ENCODE measurements around the gene ADAMTS14. TPM values are rescaled to one million over a fixed set of nuclear protein-coding genes. Genes with fewer than 3 reads are reported as not detected.

ADAMTS14 gene
- polyA plus RNA-seq, 3 donors = 0.05 TPM; not detected in 2

DNA sequence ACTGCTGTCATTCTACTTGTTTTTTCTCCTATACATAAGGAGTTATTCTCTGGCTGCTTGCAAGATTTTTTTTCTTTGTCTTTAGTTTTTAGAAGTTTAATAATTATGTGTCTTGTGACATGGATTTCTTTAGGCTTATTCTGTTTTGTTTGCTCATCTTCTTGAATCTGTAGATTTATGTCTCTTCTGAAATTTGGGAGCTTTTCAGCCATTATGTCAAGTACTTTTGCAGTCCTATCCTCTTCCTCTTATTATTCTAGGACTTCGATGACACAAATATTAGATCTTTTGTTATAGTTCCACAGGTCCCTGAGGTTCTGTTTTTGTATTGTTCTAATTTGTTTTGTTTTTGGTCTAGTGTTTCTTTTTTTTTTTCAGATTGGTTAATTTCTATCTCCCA, 129.5 kb downstream of the ADAMTS14 start:
- no peaks in the 10 kb centered on the region for H3K27me3 ChIP-seq (ENCODE audit: control insufficient read depth in 2 of 2, insufficient read depth in 2 of 2, low read length in 2 of 2)
- peaks cover 0 to 4% (median 1%) of the 10 kb centered on the region in 7 donors for H3K9me3 Mint-ChIP-seq
- no peak overlapping the region for H3K4me3 ChIP-seq (replicated peaks in 1 of 3; ENCODE audit: low read depth in 2 of 3, low read length in 3 of 3)
- no peaks in the 10 kb centered on the region for H3K9me3 ChIP-seq (replicated peaks in 1 of 2; ENCODE audit: control insufficient read depth in 1 of 2, insufficient read depth in 1 of 2, low read length in 2 of 2)
- no peaks in the 10 kb centered on the region for H4K20me1 ChIP-seq (ENCODE audit: insufficient read depth, low read length)
- intact Hi-C loops (cut with micrococcal nuclease) = no loop called here
- no peak overlapping the region for H3K27ac ChIP-seq (ENCODE audit: low read depth in 1 of 2, low read length in 2 of 2)
- peaks cover 2 to 6% (median 2%) of the 10 kb centered on the region in 3 donors for H3K27me3 Mint-ChIP-seq (ENCODE audit: low read depth in 3 of 3)
- H3K9ac ChIP-seq (ENCODE audit: insufficient read depth, low read length, poor library complexity, severe bottlenecking) = no peak overlapping the region
- no peaks in the 10 kb centered on the region for H3K79me2 ChIP-seq (ENCODE audit: insufficient read depth, low read length)
- no peaks in the 10 kb centered on the region for H3K36me3 ChIP-seq (replicated peaks in 1 of 2; ENCODE audit: control insufficient read depth in 1 of 2, insufficient read depth in 2 of 2, low read length in 2 of 2)
- no CpG with 5 or more reads among the region's 1 CpG for WGBS (ENCODE audit: insufficient coverage)
- H3K4me3 Mint-ChIP-seq = no peak overlapping the region
- TF ChIP-seq, protein P1, sequence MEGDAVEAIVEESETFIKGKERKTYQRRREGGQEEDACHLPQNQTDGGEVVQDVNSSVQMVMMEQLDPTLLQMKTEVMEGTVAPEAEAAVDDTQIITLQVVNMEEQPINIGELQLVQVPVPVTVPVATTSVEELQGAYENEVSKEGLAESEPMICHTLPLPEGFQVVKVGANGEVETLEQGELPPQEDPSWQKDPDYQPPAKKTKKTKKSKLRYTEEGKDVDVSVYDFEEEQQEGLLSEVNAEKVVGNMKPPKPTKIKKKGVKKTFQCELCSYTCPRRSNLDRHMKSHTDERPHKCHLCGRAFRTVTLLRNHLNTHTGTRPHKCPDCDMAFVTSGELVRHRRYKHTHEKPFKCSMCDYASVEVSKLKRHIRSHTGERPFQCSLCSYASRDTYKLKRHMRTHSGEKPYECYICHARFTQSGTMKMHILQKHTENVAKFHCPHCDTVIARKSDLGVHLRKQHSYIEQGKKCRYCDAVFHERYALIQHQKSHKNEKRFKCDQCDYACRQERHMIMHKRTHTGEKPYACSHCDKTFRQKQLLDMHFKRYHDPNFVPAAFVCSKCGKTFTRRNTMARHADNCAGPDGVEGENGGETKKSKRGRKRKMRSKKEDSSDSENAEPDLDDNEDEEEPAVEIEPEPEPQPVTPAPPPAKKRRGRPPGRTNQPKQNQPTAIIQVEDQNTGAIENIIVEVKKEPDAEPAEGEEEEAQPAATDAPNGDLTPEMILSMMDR (IDR thresholded peaks at IDR 0.05) = no peak
- H3K36me3 Mint-ChIP-seq = no peaks in the 10 kb centered on the region
- peaks cover 20% of the 10 kb centered on the region in 2 donors for H3K4me1 ChIP-seq (ENCODE audit: control insufficient read depth in 1 of 2, insufficient read depth in 2 of 2, low read length in 2 of 2)
- peaks cover 24% of the 10 kb centered on the region for H3K4me1 Mint-ChIP-seq
- H2AFZ ChIP-seq (ENCODE audit: insufficient read depth, low read depth, low read length, poor library complexity, severe bottlenecking) = no peak overlapping the region
- H3K4me2 ChIP-seq (replicated peaks; ENCODE audit: extremely low read depth, low read length, poor library complexity, severe bottlenecking) = no peak overlapping the region
- DNase-seq = no peak
- no peak overlapping the region for H3K27ac Mint-ChIP-seq

DNA sequence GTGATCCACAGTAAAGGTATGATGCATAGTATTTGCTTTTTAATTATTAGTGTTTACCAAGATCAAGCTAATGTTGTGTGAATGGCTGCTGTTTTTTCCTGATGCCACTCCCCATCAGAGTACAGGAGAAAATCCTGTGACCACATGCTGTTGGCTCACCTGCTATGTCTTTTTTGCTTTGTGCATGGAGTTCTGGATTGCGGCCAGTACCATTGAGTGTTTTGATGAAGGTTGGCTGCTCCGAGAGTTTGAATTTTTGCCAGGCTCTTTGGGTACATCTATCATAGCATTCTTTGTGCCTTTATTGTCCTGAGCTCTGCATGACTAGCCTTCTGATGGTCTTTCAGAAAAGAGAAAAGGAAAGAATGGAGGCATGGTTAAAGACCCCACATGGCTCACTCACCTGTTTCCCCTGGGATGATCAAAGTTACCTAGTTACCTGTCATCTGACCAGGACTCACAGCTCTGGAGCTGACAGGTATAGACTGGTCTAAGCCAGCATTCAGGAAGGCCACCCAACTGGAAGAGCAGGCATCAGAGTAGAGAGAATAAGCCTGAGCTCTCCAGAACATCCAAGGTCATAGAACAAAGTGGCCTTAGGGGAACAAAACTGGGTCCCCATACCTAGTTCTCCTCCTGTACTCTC, 131.6 kb downstream of the ADAMTS14 start:
- intact Hi-C loops (cut with micrococcal nuclease) = no loop called here
- Histone ChIP-seq H3K9me3 (replicated peaks in 1 of 2; ENCODE audit: control insufficient read depth in 1 of 2, insufficient read depth in 1 of 2, low read length in 2 of 2) (no peaks in the 10 kb centered on the region), H4K20me1 (ENCODE audit: insufficient read depth, low read length) (no peaks in the 10 kb centered on the region), H3K27me3 (ENCODE audit: control insufficient read depth in 2 of 2, insufficient read depth in 2 of 2, low read length in 2 of 2) (no peaks in the 10 kb centered on the region), H3K9ac (ENCODE audit: insufficient read depth, low read length, poor library complexity, severe bottlenecking) (no peak overlapping the region), H3K36me3 (replicated peaks in 1 of 2; ENCODE audit: control insufficient read depth in 1 of 2, insufficient read depth in 2 of 2, low read length in 2 of 2) (no peaks in the 10 kb centered on the region), H3K79me2 (ENCODE audit: insufficient read depth, low read length) (no peaks in the 10 kb centered on the region), H3K4me3 (replicated peaks in 1 of 3; ENCODE audit: low read depth in 2 of 3, low read length in 3 of 3) (no peak overlapping the region), H2AFZ (ENCODE audit: insufficient read depth, low read depth, low read length, poor library complexity, severe bottlenecking) (no peak overlapping the region), H3K27ac (ENCODE audit: low read depth in 1 of 2, low read length in 2 of 2) (no peak overlapping the region), H3K4me2 (replicated peaks; ENCODE audit: extremely low read depth, low read length, poor library complexity, severe bottlenecking) (no peak overlapping the region), H3K4me1 (ENCODE audit: control insufficient read depth in 1 of 2, insufficient read depth in 2 of 2, low read length in 2 of 2) (peaks cover 5% of the 10 kb centered on the region in 2 donors)
- no peak for DNase-seq
- TF ChIP-seq, protein P1 (IDR thresholded peaks at IDR 0.05) = no peak
- H3K9me3 Mint-ChIP-seq = peaks cover 0 to 4% (median 0%) of the 10 kb centered on the region in 7 donors
- H3K27ac Mint-ChIP-seq = no peak overlapping the region
- peaks cover 2 to 11% (median 2%) of the 10 kb centered on the region in 3 donors for H3K27me3 Mint-ChIP-seq (ENCODE audit: low read depth in 3 of 3)
- no peaks in the 10 kb centered on the region for H3K36me3 Mint-ChIP-seq
- H3K4me3 Mint-ChIP-seq = no peak overlapping the region
- WGBS (ENCODE audit: insufficient coverage) = 100% methylated on average over 2 of the region's 2 CpGs
- peaks cover 8% of the 10 kb centered on the region for H3K4me1 Mint-ChIP-seq
